SK-N-SH treated with all-trans-retinoic acid at 6 μM for 48 hours (cell line): ENCODE data around the gene ACTN1.

Experiments used
- ATAC-seq: fragments of 200-7000 bp; cut with Tn5 transposase; 3 replicates; pipeline ENCODE4 v1.9.1; 2020; ENCODE audit warnings: mild to moderate bottlenecking, moderate library complexity
- ARNTL ChIP-seq: fragments of 450-650 bp; formaldehyde crosslinking; IDR thresholded peaks from 2 replicates; pipeline ENCODE4 v1.5.0; 2020; ENCODE audit warnings: low read depth, mild to moderate bottlenecking, moderate library complexity, borderline replicate concordance
- BACH2 ChIP-seq: fragments of 250-450 bp; sonication (Bioruptor Pico); IDR thresholded peaks from 2 replicates; pipeline ENCODE4 v1.9.0; 2021; ENCODE audit warnings: mild to moderate bottlenecking, borderline replicate concordance
- CREB5 ChIP-seq: fragments of 250-450 bp; sonication (Bioruptor Pico); IDR thresholded peaks from 2 replicates; pipeline ENCODE4 v1.5.1; 2020; ENCODE audit warnings: low read depth, mild to moderate bottlenecking, moderate library complexity
- CSRNP3 ChIP-seq: fragments of 250-450 bp; sonication (Bioruptor Pico); IDR thresholded peaks from 2 replicates; pipeline ENCODE4 v1.5.1; 2021; ENCODE audit warnings: mild to moderate bottlenecking, moderate library complexity
- ESRRG ChIP-seq: fragments of 250-450 bp; sonication (Bioruptor Pico); IDR thresholded peaks from 2 replicates; pipeline ENCODE4 v1.6.1; 2021; ENCODE audit warnings: mild to moderate bottlenecking
- GLIS3 ChIP-seq: fragments of 250-450 bp; sonication (Bioruptor Pico); IDR thresholded peaks from 2 replicates; pipeline ENCODE4 v1.5.0; 2020; ENCODE audit warnings: mild to moderate bottlenecking, moderate library complexity
- ISL1 ChIP-seq: fragments of 250-450 bp; sonication (Bioruptor Pico); IDR thresholded peaks from 2 replicates; pipeline ENCODE4 v2.1.2; 2022; ENCODE audit warnings: mild to moderate bottlenecking, moderate library complexity
- OSR1 ChIP-seq: fragments of 250-450 bp; sonication (Bioruptor Pico); IDR thresholded peaks from 2 replicates; pipeline ENCODE4 v1.8.0; 2022; ENCODE audit warnings: moderate library complexity, mild to moderate bottlenecking, inconsistent platforms
- PATZ1 ChIP-seq: fragments of 250-450 bp; sonication (Bioruptor Pico); IDR thresholded peaks from 2 replicates; pipeline ENCODE4 v1.8.0; 2020; ENCODE audit warnings: mild to moderate bottlenecking, moderate library complexity, borderline replicate concordance
- PPARA ChIP-seq: fragments of 250-450 bp; sonication (Bioruptor Pico); IDR thresholded peaks from 2 replicates; pipeline ENCODE4 v1.5.0; 2020; ENCODE audit warnings: mild to moderate bottlenecking, borderline replicate concordance
- RARB ChIP-seq: fragments of 250-450 bp; sonication (Bioruptor Pico); IDR thresholded peaks from 2 replicates; pipeline ENCODE4 v1.8.0; 2021; ENCODE audit warnings: mild to moderate bottlenecking, moderate library complexity
- SNAI2 ChIP-seq: fragments of 250-450 bp; sonication (Bioruptor Pico); IDR thresholded peaks from 2 replicates; pipeline ENCODE4 v1.5.0; 2020; ENCODE audit warnings: mild to moderate bottlenecking, moderate library complexity
- TCF4 ChIP-seq: fragments of 250-450 bp; sonication (Bioruptor Pico); IDR thresholded peaks from 2 replicates; pipeline ENCODE4 v1.8.0; 2021; ENCODE audit warnings: mild to moderate bottlenecking, moderate library complexity, borderline replicate concordance
- TOX ChIP-seq: fragments of 250-450 bp; sonication (Bioruptor Pico); IDR thresholded peaks from 2 replicates; pipeline ENCODE4 v1.8.0; 2021; ENCODE audit warnings: mild to moderate bottlenecking, moderate library complexity, borderline replicate concordance
- TSHZ2 ChIP-seq: fragments of 250-450 bp; sonication (Bioruptor Pico); IDR thresholded peaks from 2 replicates; pipeline ENCODE4 v1.5.0; 2020; ENCODE audit warnings: mild to moderate bottlenecking, moderate library complexity
- ZC3H10 ChIP-seq: fragments of 250-450 bp; sonication (Bioruptor Pico); IDR thresholded peaks from 2 replicates; pipeline ENCODE4 v1.5.1; 2021; ENCODE audit warnings: mild to moderate bottlenecking, moderate library complexity
- ZFP3 ChIP-seq: fragments of 250-450 bp; sonication (Bioruptor Pico); IDR thresholded peaks from 2 replicates; pipeline ENCODE4 v1.5.0; 2020; ENCODE audit warnings: mild to moderate bottlenecking, moderate library complexity
- ZFP30 ChIP-seq: fragments of 450-650 bp; formaldehyde crosslinking; IDR thresholded peaks from 2 replicates; pipeline ENCODE4 v1.5.0; 2022; ENCODE audit warnings: mild to moderate bottlenecking, moderate library complexity
- ZNF565 ChIP-seq: fragments of 450-650 bp; formaldehyde crosslinking; conservative IDR thresholded peaks from 2 replicates; pipeline ENCODE4 v1.5.0; 2020; ENCODE audit warnings: low read depth, mild to moderate bottlenecking, moderate library complexity
- ZNF70 ChIP-seq: fragments of 450-650 bp; formaldehyde crosslinking; IDR thresholded peaks from 2 replicates; pipeline ENCODE4 v1.5.0; 2020; ENCODE audit warnings: mild to moderate bottlenecking, moderate library complexity
- ZNF8 ChIP-seq: fragments of 450-650 bp; formaldehyde crosslinking; IDR thresholded peaks from 2 replicates; pipeline ENCODE4 v1.5.0; 2020; ENCODE audit warnings: mild to moderate bottlenecking, moderate library complexity

ACTN1 gene

GRCh38 chr14:68899033-68899603 lies 80.0 kb downstream of the ACTN1 start (continued):
- TF ChIP-seq PATZ1 (CRISPR knock-in tag) = no peak

- ATAC-seq = no peak; the same call in 2 of the 3 replicates
These were observed 80.7 kb downstream of the ACTN1 start for GRCh38 chr14:68898248-68899032.

GRCh38 chr14:68897559-68898155 lies 81.4 kb downstream of the ACTN1 start:
- ATAC-seq = no peak

More at GRCh38 chr14:68898248-68899032, 80.7 kb downstream of the ACTN1 start:
- no peak for TF ChIP-seq ZFP3 (CRISPR knock-in tag)
- TF ChIP-seq CREB5 (CRISPR knock-in tag) = no peak
- TF ChIP-seq TSHZ2 = no peak
- no peak for TF ChIP-seq ARNTL
- no peak for TF ChIP-seq ZNF8 (CRISPR knock-in tag)

GRCh38 chr14:68896132-68896531 lies 83.0 kb downstream of the ACTN1 start:
- TF ChIP-seq RARB (CRISPR knock-in tag) = no peak
- no peak for TF ChIP-seq TCF4 (CRISPR knock-in tag)
- TF ChIP-seq GLIS3 (CRISPR knock-in tag) = no peak
- TF ChIP-seq, all 23 proteins: peak for 0
- ATAC-seq = no peak

More at GRCh38 chr14:68897559-68898155, 81.4 kb downstream of the ACTN1 start:
- no peak for TF ChIP-seq ARNTL

- no peak for TF ChIP-seq ZC3H10 (CRISPR knock-in tag)
- TF ChIP-seq TOX = no peak
- no peak for TF ChIP-seq ZFP30 (CRISPR knock-in tag)
- TF ChIP-seq GLIS3 (CRISPR knock-in tag) = no peak
- TF ChIP-seq ISL1 (CRISPR knock-in tag) = no peak
- TF ChIP-seq TCF4 (CRISPR knock-in tag) = no peak
- TF ChIP-seq ZNF70 (CRISPR knock-in tag) = no peak
- TF ChIP-seq CREB5 (CRISPR knock-in tag) = no peak
- TF ChIP-seq ZNF565 (CRISPR knock-in tag) = no peak
- TF ChIP-seq CSRNP3 (CRISPR knock-in tag) = no peak
- no peak for TF ChIP-seq ESRRG (CRISPR knock-in tag)
- no peak for TF ChIP-seq SNAI2 (CRISPR knock-in tag)
- TF ChIP-seq PPARA = no peak
- TF ChIP-seq BACH2 (CRISPR knock-in tag) = no peak
- no peak for TF ChIP-seq OSR1 (CRISPR knock-in tag)
- TF ChIP-seq ARNTL = no peak
- no peak for ATAC-seq
These were observed 84.0 kb downstream of the ACTN1 start for GRCh38 chr14:68894802-68895703.
